GM18526 (cell line): Measurements from ENCODE around the gene NRXN3.

Experiments used
- POLR2A ChIP-seq: IDR thresholded peaks from 3 replicates; pipeline ENCODE4 v1.6.1; 2011; ENCODE audit not compliant: insufficient read length; ENCODE audit errors: extremely low read depth

Gene NRXN3

GRCh38 chr14:78725086-78725485 lies 554.9 kb downstream of the NRXN3 start:
- no peak for TF ChIP-seq POLR2A

GRCh38 chr14:78737116-78737515 lies 566.9 kb downstream of the NRXN3 start:
- no peak for TF ChIP-seq POLR2A

- no peak for TF ChIP-seq POLR2A
Observed at GRCh38 chr14:78737601-78738000, 567.4 kb downstream of the NRXN3 start.

- TF ChIP-seq POLR2A: no peak
Observed at GRCh38 chr14:78746086-78746595, 576.0 kb downstream of the NRXN3 start.

GRCh38 chr14:78747813-78748212 lies 577.6 kb downstream of the NRXN3 start:
- TF ChIP-seq POLR2A: no peak

GRCh38 chr14:78752518-78753188 lies 582.5 kb downstream of the NRXN3 start:
- no peak for TF ChIP-seq POLR2A

- no peak for TF ChIP-seq POLR2A
Observed at GRCh38 chr14:78754059-78754458, 583.9 kb downstream of the NRXN3 start.

- no peak for TF ChIP-seq POLR2A
Observed at GRCh38 chr14:78758333-78758732, 588.2 kb downstream of the NRXN3 start.

- TF ChIP-seq POLR2A: no peak
Observed at GRCh38 chr14:78762331-78762730, 592.2 kb downstream of the NRXN3 start.

GRCh38 chr14:78763746-78764145 lies 593.6 kb downstream of the NRXN3 start:
- TF ChIP-seq POLR2A: no peak

- TF ChIP-seq POLR2A: no peak
Observed at GRCh38 chr14:78764240-78764639, 594.1 kb downstream of the NRXN3 start.

GRCh38 chr14:78764645-78765044 lies 594.5 kb downstream of the NRXN3 start:
- no peak for TF ChIP-seq POLR2A

- no peak for TF ChIP-seq POLR2A
Observed at GRCh38 chr14:78767436-78767835, 597.3 kb downstream of the NRXN3 start.

GRCh38 chr14:78782551-78782950 lies 612.4 kb downstream of the NRXN3 start:
- TF ChIP-seq POLR2A: no peak

GRCh38 chr14:78785265-78785664 lies 615.1 kb downstream of the NRXN3 start:
- no peak for TF ChIP-seq POLR2A

- TF ChIP-seq POLR2A: no peak
Observed at GRCh38 chr14:78788467-78789360, 618.5 kb downstream of the NRXN3 start.
